HG03196 (cell line): ENCODE measurements around the gene OXCT2.
"Not testable (repeated sequence)": the region's sequence is repeated elsewhere in the genome, so short reads cannot be mapped to it uniquely, and the experiment has no call there.

ENCODE experiments used
- ATAC-seq: cut with Tn5 transposase; IDR thresholded peaks from one replicate; pipeline ENCODE4 v1.9.1; 2021; ENCODE audit not compliant: unreplicated experiment

The OXCT2 gene

GRCh38 chr1:39763619-39764374, 7.4 kb downstream of the OXCT2 start:
- not testable (repeated sequence) for ATAC-seq

- ATAC-seq, result no peak
Measured at GRCh38 chr1:39762550-39763540, 8.3 kb downstream of the OXCT2 start.

GRCh38 chr1:39761557-39762260, 9.4 kb downstream of the OXCT2 start:
- no peak for ATAC-seq

GRCh38 chr1:39761016-39761415, 10.1 kb downstream of the OXCT2 start:
- ATAC-seq, result no peak

- no peak for ATAC-seq
Measured at GRCh38 chr1:39760074-39761008, 10.8 kb downstream of the OXCT2 start.

GRCh38 chr1:39759436-39759726, 11.8 kb downstream of the OXCT2 start:
- no peak for ATAC-seq

GRCh38 chr1:39758556-39759435, 12.4 kb downstream of the OXCT2 start:
- ATAC-seq, result no peak

- ATAC-seq, result no peak
Measured at GRCh38 chr1:39757501-39757900, 13.6 kb downstream of the OXCT2 start.

- no peak for ATAC-seq
Measured at GRCh38 chr1:39755965-39756659, 15.0 kb downstream of the OXCT2 start.

GRCh38 chr1:39754906-39755504, 16.1 kb downstream of the OXCT2 start:
- ATAC-seq, result no peak

- no peak for ATAC-seq
Measured at GRCh38 chr1:39754026-39754570, 17.1 kb downstream of the OXCT2 start.

GRCh38 chr1:39753132-39754025, 17.8 kb downstream of the OXCT2 start:
- no peak for ATAC-seq

GRCh38 chr1:39752703-39753102, 18.4 kb downstream of the OXCT2 start:
- no peak for ATAC-seq

GRCh38 chr1:39751595-39751994, 19.6 kb downstream of the OXCT2 start:
- no peak for ATAC-seq

- no peak for ATAC-seq
Measured at GRCh38 chr1:39745016-39745670, 26.0 kb downstream of the OXCT2 start.

- ATAC-seq, result peak; percentile 78
Measured at GRCh38 chr1:39738622-39739366, 32.4 kb downstream of the OXCT2 start, which contains the start of gene PPIE. Gene PPIE (plus strand): TSS chr1:39738882. CDS start chr1:39738901, 19 bp downstream.
